ENCODE data around the gene TJP2. TPM values are rescaled to one million over a fixed set of nuclear protein-coding genes. Genes with fewer than 3 reads are reported as not detected.

Gene TJP2
- polyA plus RNA-seq (2013, experiment 1 of 4), result 34.7 TPM
- polyA plus RNA-seq (2013, experiment 2 of 4), result 40.6 TPM
- polyA plus RNA-seq (2013, experiment 3 of 4), result 22.8 TPM
- polyA plus RNA-seq (2013, experiment 4 of 4), result 26.8 TPM

DNA sequence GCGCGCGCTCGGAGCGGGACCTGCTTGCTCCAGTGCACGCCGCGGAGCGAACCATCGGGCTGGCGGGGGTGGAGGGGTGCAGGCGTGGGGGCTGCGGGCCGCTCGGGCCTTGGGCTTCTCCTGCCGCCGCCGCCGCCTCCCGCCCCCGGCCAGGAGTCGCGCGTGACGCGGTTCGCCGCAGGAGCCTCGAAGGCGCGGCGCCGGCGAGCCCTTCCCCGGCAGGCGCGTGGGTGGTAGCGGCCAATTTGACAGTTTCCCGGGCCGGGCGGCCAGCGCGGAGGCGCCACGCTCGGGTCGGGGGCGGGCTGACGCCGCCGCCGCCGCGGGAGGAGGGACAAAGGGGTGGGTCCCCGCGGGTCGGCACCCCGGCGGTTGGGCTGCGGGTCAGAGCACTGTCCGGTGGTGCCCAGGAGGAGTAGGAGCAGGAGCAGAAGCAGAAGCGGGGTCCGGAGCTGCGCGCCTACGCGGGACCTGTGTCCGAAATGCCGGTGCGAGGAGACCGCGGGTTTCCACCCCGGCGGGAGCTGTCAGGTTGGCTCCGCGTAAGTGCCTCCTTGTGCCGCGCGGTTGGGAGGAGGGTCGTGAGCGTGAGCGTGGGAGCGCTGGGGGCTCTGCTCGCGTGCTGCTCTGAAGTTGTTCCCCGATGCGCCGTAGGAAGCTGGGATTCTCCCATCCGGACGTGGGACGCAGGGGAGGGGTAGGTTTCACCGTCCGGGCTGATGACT, at the start of gene TJP2:
Gene TJP2, plus strand, starts transcription at position 387 of the 725 bp plus-strand sequence. Its CDS starts 96 bp downstream, at position 483.
- 0 to 1% methylated on average over 93 of the region's 93 CpGs for WGBS, 2 experiments
- H3K4me3 ChIP-seq (ENCODE audit: insufficient read depth, low read depth, low read length), result peak within 1 kb of the TSS; percentile 62
- H3K9me3 ChIP-seq (ENCODE audit: control insufficient read depth, low read length), result no peaks in the 10 kb centered on the region
- peaks cover 28% of the 10 kb centered on the region for H3K27me3 ChIP-seq (ENCODE audit: control insufficient read depth, insufficient read depth, low read length, poor library complexity, severe bottlenecking)
- no peak within 1 kb of the TSS for H3K27ac ChIP-seq (ENCODE audit: insufficient read depth, low read depth, low read length, poor library complexity, severe bottlenecking)
- H3K36me3 ChIP-seq (ENCODE audit: control insufficient read depth, insufficient read depth, low read length), result no peaks in the 10 kb centered on the region
- no peaks in the 10 kb centered on the region for H3K4me1 ChIP-seq (ENCODE audit: control insufficient read depth, insufficient read depth, low read length)

- 80% methylated on average over 16 of the region's 16 CpGs for WGBS, 2 experiments
- H3K4me3 ChIP-seq (ENCODE audit: insufficient read depth, low read depth, low read length), result no peak overlapping the region
These were observed 43.3 kb upstream of the TJP2 start for GRCh38 chr9:69130456-69131441.

DNA sequence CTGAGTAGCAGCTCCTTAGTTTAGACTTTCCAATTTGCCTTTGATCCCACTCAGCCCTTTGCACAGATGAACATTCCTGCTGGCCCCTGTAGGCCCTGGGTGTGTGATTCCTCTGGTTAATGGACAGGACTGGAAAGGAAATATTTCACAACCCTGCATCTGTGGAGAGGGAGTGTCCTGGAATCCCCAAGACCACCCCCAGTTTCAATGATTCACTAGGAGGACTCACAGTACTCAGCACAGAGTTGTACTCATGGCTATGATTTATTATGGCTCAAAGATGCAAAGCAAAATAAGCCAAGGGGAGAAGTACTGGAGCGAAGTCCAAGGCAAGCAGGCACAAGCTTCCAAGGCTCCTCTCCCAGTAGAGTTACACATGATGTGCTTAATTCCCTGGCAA, 42.4 kb upstream of the TJP2 start:
- 96 to 98% methylated on average over 1 of the region's 1 CpG for whole genome bisulfite sequencing, 2 experiments
- Histone ChIP-seq H3K9me3 (ENCODE audit: control insufficient read depth, low read length) (no peaks in the 10 kb centered on the region), H3K27me3 (ENCODE audit: control insufficient read depth, insufficient read depth, low read length, poor library complexity, severe bottlenecking) (no peaks in the 10 kb centered on the region), H3K4me1 (ENCODE audit: control insufficient read depth, insufficient read depth, low read length) (no peaks in the 10 kb centered on the region), H3K4me3 (ENCODE audit: insufficient read depth, low read depth, low read length) (no peak overlapping the region), H3K36me3 (ENCODE audit: control insufficient read depth, insufficient read depth, low read length) (no peaks in the 10 kb centered on the region), H3K27ac (ENCODE audit: insufficient read depth, low read depth, low read length, poor library complexity, severe bottlenecking) (no peak overlapping the region)

More at GRCh38 chr9:69130456-69131441, 43.3 kb upstream of the TJP2 start:
- Histone ChIP-seq H3K27me3 (ENCODE audit: control insufficient read depth, insufficient read depth, low read length, poor library complexity, severe bottlenecking) (no peaks in the 10 kb centered on the region), H3K9me3 (ENCODE audit: control insufficient read depth, low read length) (no peaks in the 10 kb centered on the region), H3K4me1 (ENCODE audit: control insufficient read depth, insufficient read depth, low read length) (no peaks in the 10 kb centered on the region), H3K27ac (ENCODE audit: insufficient read depth, low read depth, low read length, poor library complexity, severe bottlenecking) (no peak overlapping the region), H3K36me3 (ENCODE audit: control insufficient read depth, insufficient read depth, low read length) (no peaks in the 10 kb centered on the region)

- no peaks in the 10 kb centered on the region for H3K36me3 ChIP-seq (ENCODE audit: control insufficient read depth, insufficient read depth, low read length)
- no peak overlapping the region for H3K4me3 ChIP-seq (ENCODE audit: insufficient read depth, low read depth, low read length)
- 97% methylated on average over 4 of the region's 4 CpGs for WGBS, 2 experiments
- no peak overlapping the region for H3K27ac ChIP-seq (ENCODE audit: insufficient read depth, low read depth, low read length, poor library complexity, severe bottlenecking)
- no peaks in the 10 kb centered on the region for H3K4me1 ChIP-seq (ENCODE audit: control insufficient read depth, insufficient read depth, low read length)
- H3K27me3 ChIP-seq (ENCODE audit: control insufficient read depth, insufficient read depth, low read length, poor library complexity, severe bottlenecking), result no peaks in the 10 kb centered on the region
- H3K9me3 ChIP-seq (ENCODE audit: control insufficient read depth, low read length), result no peaks in the 10 kb centered on the region
These were observed 41.7 kb upstream of the TJP2 start for GRCh38 chr9:69132361-69132760.

GRCh38 chr9:69134412-69134811, 39.7 kb upstream of the TJP2 start:
- Histone ChIP-seq H3K4me3 (ENCODE audit: insufficient read depth, low read depth, low read length) (no peak overlapping the region), H3K27me3 (ENCODE audit: control insufficient read depth, insufficient read depth, low read length, poor library complexity, severe bottlenecking) (no peaks in the 10 kb centered on the region), H3K4me1 (ENCODE audit: control insufficient read depth, insufficient read depth, low read length) (no peaks in the 10 kb centered on the region), H3K36me3 (ENCODE audit: control insufficient read depth, insufficient read depth, low read length) (no peaks in the 10 kb centered on the region), H3K9me3 (ENCODE audit: control insufficient read depth, low read length) (no peaks in the 10 kb centered on the region), H3K27ac (ENCODE audit: insufficient read depth, low read depth, low read length, poor library complexity, severe bottlenecking) (no peak overlapping the region)
- WGBS, 2 experiments, result 94 to 95% methylated on average over 6 of the region's 6 CpGs

- Histone ChIP-seq H3K27ac (ENCODE audit: insufficient read depth, low read depth, low read length, poor library complexity, severe bottlenecking) (no peak overlapping the region), H3K36me3 (ENCODE audit: control insufficient read depth, insufficient read depth, low read length) (no peaks in the 10 kb centered on the region), H3K4me3 (ENCODE audit: insufficient read depth, low read depth, low read length) (no peak overlapping the region), H3K4me1 (ENCODE audit: control insufficient read depth, insufficient read depth, low read length) (no peaks in the 10 kb centered on the region), H3K9me3 (ENCODE audit: control insufficient read depth, low read length) (no peaks in the 10 kb centered on the region), H3K27me3 (ENCODE audit: control insufficient read depth, insufficient read depth, low read length, poor library complexity, severe bottlenecking) (no peaks in the 10 kb centered on the region)
- WGBS, 2 experiments, result 93 to 97% methylated on average over 2 of the region's 2 CpGs
These were observed 37.9 kb upstream of the TJP2 start for GRCh38 chr9:69136185-69136584.

DNA sequence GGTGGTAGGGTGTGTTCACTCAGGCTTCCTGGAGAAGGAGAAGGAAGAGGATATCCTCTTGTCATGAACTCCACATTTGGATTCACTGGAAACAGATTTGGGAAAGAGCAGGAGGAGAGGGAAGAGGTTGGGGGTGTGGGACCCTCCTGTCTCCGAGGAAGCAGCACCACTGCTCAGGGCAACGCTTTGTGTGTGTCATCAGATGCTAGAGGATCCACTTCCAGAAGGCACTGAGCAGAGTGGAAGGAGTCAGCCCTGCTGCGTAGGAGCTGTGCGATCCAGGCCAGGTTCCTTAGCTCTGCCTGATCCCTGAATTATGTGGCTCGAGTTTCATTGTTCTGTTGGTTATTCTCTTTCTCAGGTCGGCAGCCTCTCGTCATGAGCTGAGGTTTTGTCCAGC, 37.3 kb upstream of the TJP2 start:
- Histone ChIP-seq H3K36me3 (ENCODE audit: control insufficient read depth, insufficient read depth, low read length) (no peaks in the 10 kb centered on the region), H3K27me3 (ENCODE audit: control insufficient read depth, insufficient read depth, low read length, poor library complexity, severe bottlenecking) (no peaks in the 10 kb centered on the region), H3K27ac (ENCODE audit: insufficient read depth, low read depth, low read length, poor library complexity, severe bottlenecking) (no peak overlapping the region), H3K4me3 (ENCODE audit: insufficient read depth, low read depth, low read length) (no peak overlapping the region), H3K9me3 (ENCODE audit: control insufficient read depth, low read length) (no peaks in the 10 kb centered on the region), H3K4me1 (ENCODE audit: control insufficient read depth, insufficient read depth, low read length) (no peaks in the 10 kb centered on the region)
- WGBS, 2 experiments, result 81 to 85% methylated on average over 7 of the region's 7 CpGs

DNA sequence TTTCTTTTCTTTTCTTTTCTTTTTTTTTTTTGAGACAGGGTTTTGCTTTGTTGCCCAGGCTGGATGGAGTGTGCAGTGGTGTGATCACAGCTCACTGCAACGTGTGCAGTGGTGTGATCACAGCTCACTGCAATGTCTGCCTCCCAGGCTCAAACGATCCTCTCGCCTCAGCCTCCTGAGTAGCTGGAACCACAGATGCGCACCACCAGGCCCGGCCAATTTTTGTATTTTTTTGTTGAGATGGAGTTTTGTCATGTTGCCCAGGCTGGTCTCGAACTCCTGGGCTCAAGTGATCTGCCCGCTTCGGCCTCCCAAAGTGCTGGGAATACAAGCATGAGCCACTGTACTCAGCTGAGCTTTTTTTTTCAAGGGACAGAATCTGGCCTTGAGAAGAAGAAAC, 36.8 kb upstream of the TJP2 start:
- Histone ChIP-seq H3K4me3 (ENCODE audit: insufficient read depth, low read depth, low read length) (no peak overlapping the region), H3K4me1 (ENCODE audit: control insufficient read depth, insufficient read depth, low read length) (no peaks in the 10 kb centered on the region), H3K27ac (ENCODE audit: insufficient read depth, low read depth, low read length, poor library complexity, severe bottlenecking) (no peak overlapping the region), H3K27me3 (ENCODE audit: control insufficient read depth, insufficient read depth, low read length, poor library complexity, severe bottlenecking) (no peaks in the 10 kb centered on the region), H3K9me3 (ENCODE audit: control insufficient read depth, low read length) (no peaks in the 10 kb centered on the region), H3K36me3 (ENCODE audit: control insufficient read depth, insufficient read depth, low read length) (no peaks in the 10 kb centered on the region)
- 95% methylated on average over 8 of the region's 8 CpGs for WGBS, 2 experiments

DNA sequence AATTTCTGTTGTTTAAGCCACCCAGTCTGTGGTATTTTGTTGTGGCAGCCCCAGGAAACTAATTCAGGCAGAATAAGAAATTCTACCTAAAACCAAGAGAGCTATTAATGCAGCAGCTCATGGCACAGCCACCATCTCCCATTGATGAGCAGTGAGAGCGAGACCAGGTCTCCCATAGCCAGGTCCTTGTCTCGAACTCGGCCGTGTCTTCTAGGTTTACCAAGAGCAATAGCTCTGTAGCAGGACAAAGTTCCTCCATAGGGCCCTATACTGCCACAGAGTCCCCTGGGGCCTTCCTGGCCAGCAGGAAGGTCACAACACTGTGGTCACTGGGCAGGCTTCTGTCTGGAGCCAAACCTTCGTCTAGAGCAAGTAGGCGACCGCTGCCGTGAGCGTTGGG, 34.5 kb upstream of the TJP2 start:
- H3K9me3 ChIP-seq (ENCODE audit: control insufficient read depth, low read length), result no peaks in the 10 kb centered on the region

DNA sequence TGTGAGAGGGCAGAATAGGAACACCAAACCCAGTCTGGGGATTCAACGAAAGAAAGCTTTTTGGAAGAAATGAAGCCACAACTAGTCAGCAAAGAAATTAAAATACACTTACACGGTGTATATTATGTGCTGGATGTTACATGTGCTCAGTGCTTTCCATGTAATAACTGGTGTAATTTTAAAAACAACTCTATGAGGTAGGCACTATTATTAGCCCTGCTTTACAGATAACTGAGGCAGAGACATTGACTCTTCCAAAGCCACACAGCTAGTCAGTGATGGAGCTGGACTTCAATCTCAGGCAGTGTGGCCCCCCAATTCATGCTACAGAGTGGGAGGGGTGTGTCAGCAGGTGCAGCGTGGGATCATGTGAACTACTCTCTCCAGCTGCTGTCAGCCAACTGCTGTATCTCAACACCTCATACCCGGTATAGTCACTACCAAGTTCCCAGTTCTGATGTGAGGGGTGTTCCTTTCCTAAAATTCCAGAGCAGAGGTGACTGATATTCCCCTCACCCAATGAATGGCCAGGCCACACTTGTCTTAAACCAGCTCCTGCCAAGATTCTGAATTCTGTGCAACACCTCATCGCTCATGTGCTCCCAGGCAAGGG, 33.8 kb upstream of the TJP2 start:
- H3K4me3 ChIP-seq (ENCODE audit: insufficient read depth, low read depth, low read length), result no peak overlapping the region
- H3K27me3 ChIP-seq (ENCODE audit: control insufficient read depth, insufficient read depth, low read length, poor library complexity, severe bottlenecking), result no peaks in the 10 kb centered on the region
- 97 to 100% methylated on average over 5 of the region's 5 CpGs for WGBS, 2 experiments

More for the DNA sequence above, 34.5 kb upstream of the TJP2 start:
- Histone ChIP-seq H3K4me3 (ENCODE audit: insufficient read depth, low read depth, low read length) (no peak overlapping the region), H3K36me3 (ENCODE audit: control insufficient read depth, insufficient read depth, low read length) (no peaks in the 10 kb centered on the region), H3K27ac (ENCODE audit: insufficient read depth, low read depth, low read length, poor library complexity, severe bottlenecking) (no peak overlapping the region), H3K27me3 (ENCODE audit: control insufficient read depth, insufficient read depth, low read length, poor library complexity, severe bottlenecking) (no peaks in the 10 kb centered on the region), H3K4me1 (ENCODE audit: control insufficient read depth, insufficient read depth, low read length) (no peaks in the 10 kb centered on the region)
- 93% methylated on average over 9 of the region's 9 CpGs for WGBS, 2 experiments

More for the DNA sequence above, 33.8 kb upstream of the TJP2 start:
- Histone ChIP-seq H3K27ac (ENCODE audit: insufficient read depth, low read depth, low read length, poor library complexity, severe bottlenecking) (no peak overlapping the region), H3K4me1 (ENCODE audit: control insufficient read depth, insufficient read depth, low read length) (no peaks in the 10 kb centered on the region), H3K9me3 (ENCODE audit: control insufficient read depth, low read length) (no peaks in the 10 kb centered on the region), H3K36me3 (ENCODE audit: control insufficient read depth, insufficient read depth, low read length) (no peaks in the 10 kb centered on the region)
